ENCODE results near the gene PHYH. TPM values are rescaled to one million over a fixed set of nuclear protein-coding genes. Genes with fewer than 3 reads are reported as not detected.

Gene PHYH
- total RNA-seq, 2 experiments from 2014 or later, result 8.5 to 10.0 TPM

DNA sequence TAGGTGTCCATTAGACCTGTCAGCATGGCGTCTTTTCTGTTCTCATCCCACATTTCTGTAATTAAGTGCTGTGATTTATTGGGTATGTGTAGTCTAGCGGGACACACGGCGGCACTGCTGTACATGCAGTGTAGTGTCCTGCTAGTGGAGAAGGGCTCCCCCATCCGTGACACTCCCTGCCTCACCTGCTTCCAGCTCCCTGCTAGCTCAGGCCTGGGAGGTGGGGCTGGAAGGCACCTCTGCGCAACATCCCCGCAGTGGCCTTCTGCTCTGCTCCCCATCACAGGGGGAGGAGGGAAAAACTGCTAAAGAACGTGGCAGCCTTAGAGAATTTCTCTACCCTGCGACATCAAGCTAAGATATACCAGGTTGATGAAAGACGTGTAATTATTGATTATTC, 28.7 kb upstream of the PHYH start:
- H3K27ac ChIP-seq (ENCODE audit: low read depth in 1 of 2, low read length in 2 of 2), result no peak overlapping the region
- intact Hi-C loops (cut with DNase I, micrococcal nuclease), result no loop called here
- no peaks in the 10 kb centered on the region for H3K4me1 ChIP-seq (ENCODE audit: insufficient read depth, low read length)
- ChIA-PET POLR2A (interaction anchor here (1.6 to 2.2 kb wide), 2 partner anchors 20 to 27 kb away, joined by 5 to 10 read pairs; no protein-coding TSS in a partner anchor), CTCF (no interaction called here)
- H3K36me3 ChIP-seq (ENCODE audit: insufficient read depth, low read length), result peaks cover 76% of the 10 kb centered on the region
- no peaks in the 10 kb centered on the region for H3K9me3 ChIP-seq (ENCODE audit: control insufficient read depth in 1 of 2, insufficient read depth in 1 of 2, low read length in 2 of 2)
- Mint-ChIP-seq H3K27me3 (no peaks in the 10 kb centered on the region), H3K9me3 (no peaks in the 10 kb centered on the region), H3K4me3 (no peak overlapping the region), H3K27ac (no peak overlapping the region), H3K4me1 (ENCODE audit: low read depth) (no peaks in the 10 kb centered on the region), H3K36me3 (ENCODE audit: low read depth) (peaks cover 86% of the 10 kb centered on the region)
- no peak for DNase-seq
- no peak overlapping the region for H3K4me3 ChIP-seq (ENCODE audit: low read length)
- ATAC-seq (ENCODE audit: poor library complexity), result no peak
- no peaks in the 10 kb centered on the region for H3K27me3 ChIP-seq (ENCODE audit: control insufficient read depth in 1 of 2, insufficient read depth in 2 of 2, low read length in 2 of 2)
- TF ChIP-seq, protein P1, sequence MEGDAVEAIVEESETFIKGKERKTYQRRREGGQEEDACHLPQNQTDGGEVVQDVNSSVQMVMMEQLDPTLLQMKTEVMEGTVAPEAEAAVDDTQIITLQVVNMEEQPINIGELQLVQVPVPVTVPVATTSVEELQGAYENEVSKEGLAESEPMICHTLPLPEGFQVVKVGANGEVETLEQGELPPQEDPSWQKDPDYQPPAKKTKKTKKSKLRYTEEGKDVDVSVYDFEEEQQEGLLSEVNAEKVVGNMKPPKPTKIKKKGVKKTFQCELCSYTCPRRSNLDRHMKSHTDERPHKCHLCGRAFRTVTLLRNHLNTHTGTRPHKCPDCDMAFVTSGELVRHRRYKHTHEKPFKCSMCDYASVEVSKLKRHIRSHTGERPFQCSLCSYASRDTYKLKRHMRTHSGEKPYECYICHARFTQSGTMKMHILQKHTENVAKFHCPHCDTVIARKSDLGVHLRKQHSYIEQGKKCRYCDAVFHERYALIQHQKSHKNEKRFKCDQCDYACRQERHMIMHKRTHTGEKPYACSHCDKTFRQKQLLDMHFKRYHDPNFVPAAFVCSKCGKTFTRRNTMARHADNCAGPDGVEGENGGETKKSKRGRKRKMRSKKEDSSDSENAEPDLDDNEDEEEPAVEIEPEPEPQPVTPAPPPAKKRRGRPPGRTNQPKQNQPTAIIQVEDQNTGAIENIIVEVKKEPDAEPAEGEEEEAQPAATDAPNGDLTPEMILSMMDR (IDR thresholded peaks at IDR 0.05), result no peak

DNA sequence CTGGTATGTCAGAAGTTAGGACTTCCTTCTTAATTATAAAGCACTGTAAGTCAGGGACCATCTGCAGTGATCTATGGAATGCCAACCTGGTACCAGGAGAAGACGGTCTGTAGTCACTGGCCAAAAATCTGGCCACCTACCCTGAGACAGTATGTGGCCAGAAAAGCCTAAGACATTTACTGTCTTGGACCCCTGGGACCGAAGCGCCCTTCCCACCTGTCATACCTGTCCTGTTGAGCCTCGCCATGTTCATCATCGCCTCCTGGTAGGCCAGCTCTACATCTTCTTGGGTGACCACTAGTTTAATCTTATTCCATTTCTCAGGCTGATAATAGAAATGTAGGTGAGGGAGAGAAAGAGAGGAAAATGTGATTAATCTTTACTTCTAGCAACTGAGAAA, 28.3 kb upstream of the PHYH start:
- DNase-seq (no peak), ATAC-seq (ENCODE audit: poor library complexity) (no peak)
- no peaks in the 10 kb centered on the region for H3K27me3 ChIP-seq (ENCODE audit: control insufficient read depth in 1 of 2, insufficient read depth in 2 of 2, low read length in 2 of 2)
- intact Hi-C loops (cut with DNase I, micrococcal nuclease), result no loop called here
- H3K27ac ChIP-seq (ENCODE audit: low read depth in 1 of 2, low read length in 2 of 2), result no peak overlapping the region
- H3K9me3 ChIP-seq (ENCODE audit: control insufficient read depth in 1 of 2, insufficient read depth in 1 of 2, low read length in 2 of 2), result no peaks in the 10 kb centered on the region
- no peaks in the 10 kb centered on the region for H3K27me3 Mint-ChIP-seq
- H3K4me1 Mint-ChIP-seq (ENCODE audit: low read depth), result no peaks in the 10 kb centered on the region
- peaks cover 87% of the 10 kb centered on the region for H3K36me3 Mint-ChIP-seq (ENCODE audit: low read depth)
- ChIA-PET CTCF (no interaction called here), POLR2A (interaction anchor here (0.6 to 2.2 kb wide), 4 partner anchors 12 to 26 kb away, joined by 3 to 10 read pairs (median 4); no protein-coding TSS in a partner anchor)
- peaks cover 76% of the 10 kb centered on the region for H3K36me3 ChIP-seq (ENCODE audit: insufficient read depth, low read length)
- no peak overlapping the region for H3K4me3 ChIP-seq (ENCODE audit: low read length)
- H3K9me3 Mint-ChIP-seq, result no peaks in the 10 kb centered on the region
- TF ChIP-seq, protein P1 (IDR thresholded peaks at IDR 0.05), result no peak
- no peaks in the 10 kb centered on the region for H3K4me1 ChIP-seq (ENCODE audit: insufficient read depth, low read length)
- H3K4me3 Mint-ChIP-seq, result no peak overlapping the region
- H3K27ac Mint-ChIP-seq, result no peak overlapping the region

DNA sequence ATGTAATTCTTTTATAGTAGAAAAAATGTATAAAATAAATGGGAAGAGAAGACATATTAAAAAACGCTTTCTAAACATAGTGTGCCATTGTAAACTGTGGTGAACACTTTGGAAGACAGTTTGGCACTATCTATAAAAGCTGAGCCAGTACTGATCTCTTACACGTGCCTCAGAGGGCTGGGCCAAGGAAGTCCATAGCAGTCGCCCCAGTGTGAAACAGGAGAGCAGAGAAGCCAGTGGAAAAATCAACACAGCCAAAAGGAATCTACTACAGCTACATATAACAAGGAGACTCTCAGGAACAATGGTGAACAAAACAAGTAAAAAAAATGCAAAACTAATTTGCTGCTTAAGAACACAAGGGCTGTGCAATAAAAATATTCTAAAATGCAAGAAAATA, 27.7 kb upstream of the PHYH start:
- Mint-ChIP-seq H3K27ac (no peak overlapping the region), H3K4me3 (no peak overlapping the region), H3K36me3 (ENCODE audit: low read depth) (peaks cover 92% of the 10 kb centered on the region), H3K4me1 (ENCODE audit: low read depth) (no peaks in the 10 kb centered on the region), H3K9me3 (no peaks in the 10 kb centered on the region), H3K27me3 (no peaks in the 10 kb centered on the region)
- intact Hi-C loops (cut with DNase I, micrococcal nuclease), result no loop called here
- TF ChIP-seq, protein P1 (IDR thresholded peaks at IDR 0.05), result no peak
- ChIA-PET CTCF (no interaction called here), POLR2A (interaction anchor here (0.6 kb wide), 2 partner anchors 13 to 25 kb away, joined by 3 read pairs; no protein-coding TSS in a partner anchor)
- Histone ChIP-seq H3K36me3 (ENCODE audit: insufficient read depth, low read length) (peaks cover 75% of the 10 kb centered on the region), H3K27ac (ENCODE audit: low read depth in 1 of 2, low read length in 2 of 2) (no peak overlapping the region), H3K9me3 (ENCODE audit: control insufficient read depth in 1 of 2, insufficient read depth in 1 of 2, low read length in 2 of 2) (no peaks in the 10 kb centered on the region), H3K4me1 (ENCODE audit: insufficient read depth, low read length) (no peaks in the 10 kb centered on the region), H3K4me3 (ENCODE audit: low read length) (no peak overlapping the region), H3K27me3 (ENCODE audit: control insufficient read depth in 1 of 2, insufficient read depth in 2 of 2, low read length in 2 of 2) (no peaks in the 10 kb centered on the region)
- no peak for ATAC-seq (ENCODE audit: poor library complexity)
- DNase-seq, result no peak

Measured in CD4-positive, alpha-beta T cell (primary cell).